ENCODE data around the gene SLC13A5.
"Not testable (repeated sequence)": the region's sequence is repeated elsewhere in the genome, so short reads cannot be mapped to it uniquely, and the experiment has no call there.

Gene SLC13A5

DNA sequence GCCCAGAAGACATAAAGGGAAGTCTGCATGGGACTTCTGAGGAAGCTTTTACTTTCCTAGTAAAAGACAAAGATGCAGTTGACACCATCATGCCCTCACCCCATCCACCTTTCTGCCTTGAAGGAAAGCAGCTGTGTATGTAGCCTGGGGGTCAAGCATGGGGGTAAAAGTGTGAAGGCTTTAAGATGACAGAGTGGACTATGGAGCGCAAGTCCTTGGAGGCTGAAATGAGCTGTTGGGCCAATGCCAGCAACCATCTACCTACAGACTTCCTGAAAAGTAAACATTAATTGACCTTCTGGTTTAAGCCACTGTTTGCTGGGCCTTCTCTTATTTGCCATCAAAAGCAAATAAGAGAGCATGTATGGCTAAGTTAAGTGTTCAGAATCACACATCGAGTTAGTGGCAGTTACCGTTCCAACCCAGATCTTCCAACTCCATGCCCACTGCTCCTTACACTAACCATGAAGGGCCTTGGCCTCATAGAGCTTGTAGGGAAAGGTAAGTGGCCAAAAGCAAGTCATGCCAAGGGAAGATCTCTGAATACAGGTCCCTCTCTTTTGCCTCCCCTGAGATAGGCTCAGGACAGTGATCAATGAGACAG is 30.0 kb downstream of the SLC13A5 start:
- no peak for DNase-seq

DNA sequence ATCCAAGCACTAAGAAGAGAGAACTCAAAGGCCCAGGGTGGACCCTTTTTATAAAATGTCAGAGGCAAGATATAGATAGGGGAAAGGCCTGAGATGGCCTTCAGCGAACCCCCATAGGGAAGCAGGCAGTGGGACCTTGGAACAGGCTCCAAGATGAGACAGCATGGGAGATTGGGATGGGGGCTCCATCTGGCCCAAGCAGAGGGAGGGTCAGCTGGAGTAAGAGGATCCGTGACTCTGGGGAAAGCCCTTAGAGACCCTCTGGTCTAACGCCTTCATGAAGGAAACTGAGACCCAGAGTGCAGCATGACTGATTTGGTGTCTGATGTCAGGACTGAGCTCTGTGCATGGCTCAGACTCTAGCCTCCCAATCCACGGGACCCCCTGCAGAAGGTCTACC is 30.8 kb downstream of the SLC13A5 start:
- no peak for DNase-seq

DNA sequence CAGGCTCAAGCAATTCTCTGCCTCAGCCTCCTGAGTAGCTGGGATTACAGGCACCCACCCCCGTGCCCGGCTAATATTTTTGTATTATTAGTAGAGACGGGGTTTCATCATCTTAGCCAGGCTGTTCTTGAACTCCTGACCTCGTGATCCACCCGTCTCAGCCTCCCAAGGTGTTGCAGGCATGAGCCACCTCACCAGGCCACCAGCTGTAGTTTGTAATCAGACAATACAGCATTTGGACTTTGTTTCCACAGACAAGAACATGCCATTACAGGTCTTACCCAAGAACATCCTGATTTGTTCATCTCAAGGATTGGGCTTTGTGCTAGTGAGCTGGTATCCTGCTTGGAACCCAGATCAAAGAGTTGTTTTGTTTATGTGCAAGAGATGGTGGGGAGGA is 31.5 kb downstream of the SLC13A5 start:
- DNase-seq = no peak

DNA sequence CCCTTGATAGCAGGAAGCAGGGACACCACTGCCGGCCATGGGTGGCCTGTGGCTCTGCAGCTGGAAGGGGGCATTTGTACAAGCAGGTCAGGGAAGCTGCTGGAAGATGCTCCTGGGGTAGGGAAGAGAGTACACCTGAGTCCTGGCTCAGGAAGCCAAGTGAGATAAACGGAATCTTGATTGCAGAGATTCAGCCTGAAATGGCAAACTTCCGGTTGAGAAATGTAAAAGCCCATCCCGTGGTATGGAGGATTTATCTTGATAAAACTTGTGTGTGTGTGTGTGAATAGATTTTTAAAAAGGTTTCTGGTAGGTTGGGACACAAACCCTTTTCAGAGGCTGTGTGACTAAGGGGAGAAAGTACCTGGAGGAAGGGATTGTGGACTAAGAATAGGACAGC is 32.0 kb downstream of the SLC13A5 start:
- no peak for DNase-seq

DNA sequence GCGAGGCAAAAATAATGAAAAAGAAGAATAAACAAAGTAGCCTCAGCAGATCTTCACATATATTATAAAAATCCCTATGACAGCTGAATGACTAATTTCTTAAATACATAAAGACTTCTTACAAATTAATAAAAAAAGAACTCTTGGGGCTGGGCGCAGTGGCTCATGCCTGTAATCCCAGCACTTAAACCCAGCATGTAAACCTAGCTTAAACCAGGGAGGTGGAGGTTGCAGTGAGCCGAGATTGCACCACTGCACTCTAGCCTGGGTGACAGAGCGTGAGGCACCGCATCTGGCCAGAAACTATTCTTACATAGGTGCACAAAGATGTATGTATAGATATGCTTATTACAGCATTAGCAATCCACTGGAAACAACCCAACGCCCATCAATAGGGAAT is 33.9 kb downstream of the SLC13A5 start:
- no peak for DNase-seq

- no peak for DNase-seq
Measured at GRCh38 chr17:6677946-6678345, 35.2 kb downstream of the SLC13A5 start.

GRCh38 chr17:6677158-6677831 is 35.9 kb downstream of the SLC13A5 start:
- DNase-seq = no peak

DNA sequence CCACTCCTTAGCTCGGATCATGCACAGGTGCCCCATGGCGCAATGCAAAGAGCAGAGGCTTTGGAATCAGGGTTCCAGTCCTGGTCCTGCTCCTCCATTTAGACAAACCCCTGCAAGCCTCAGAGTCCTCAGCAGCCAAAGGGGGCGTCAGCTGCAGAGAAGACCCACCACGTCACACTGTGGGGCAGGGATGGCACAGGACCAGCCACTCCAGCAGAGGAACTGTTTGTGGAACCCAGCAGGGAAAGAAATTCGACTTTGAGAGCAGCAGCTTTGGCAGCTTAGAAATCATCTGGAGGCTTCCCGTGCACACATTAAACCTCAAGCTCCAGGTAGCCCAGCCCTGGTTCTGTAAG is 36.4 kb downstream of the SLC13A5 start:
- DNase-seq = no peak

GRCh38 chr17:6675201-6675825 is 37.9 kb downstream of the SLC13A5 start:
- DNase-seq = no peak

DNA sequence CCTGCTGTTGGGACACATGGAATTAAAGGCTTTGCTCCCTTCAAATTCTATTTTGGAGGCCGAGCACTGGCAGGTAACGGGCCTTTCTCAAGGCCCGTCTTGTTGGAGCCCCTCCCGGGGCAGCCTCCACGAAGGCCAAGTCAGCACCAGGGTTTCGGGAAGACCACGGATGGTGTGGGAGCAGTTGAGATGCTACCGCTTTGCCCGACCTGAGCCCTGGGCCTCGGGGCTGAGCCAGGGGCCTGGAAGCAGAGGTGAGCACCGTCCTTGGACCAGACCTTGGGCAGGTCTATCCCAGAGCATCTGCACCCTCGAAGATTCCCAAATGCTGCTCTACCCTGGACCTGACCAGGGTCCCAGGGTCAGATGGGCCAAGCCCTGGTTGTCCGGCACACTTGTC is 38.6 kb downstream of the SLC13A5 start:
- no peak for DNase-seq

DNA sequence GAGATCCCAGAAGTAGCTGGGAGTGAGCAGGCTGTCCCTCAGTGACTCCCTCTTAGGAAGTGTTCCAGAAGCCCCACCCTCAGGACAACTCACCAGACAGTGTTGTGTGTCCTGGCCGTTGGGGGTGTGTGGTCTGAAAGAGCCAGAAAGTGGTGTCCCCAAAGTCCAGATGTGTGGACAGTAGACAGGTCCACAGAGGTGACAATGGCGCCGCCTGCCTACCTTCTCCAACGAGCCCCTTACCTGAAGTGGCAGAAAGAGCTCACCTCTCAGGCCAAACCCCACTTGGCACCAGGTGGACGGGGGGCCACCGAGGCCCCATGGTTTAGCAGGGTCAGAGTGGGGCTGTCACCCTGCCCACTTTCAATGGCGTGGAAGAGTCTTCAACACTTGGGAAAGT is 41.7 kb downstream of the SLC13A5 start:
- no peak for DNase-seq

GRCh38 chr17:6670999-6671398 is 42.2 kb downstream of the SLC13A5 start:
- no peak for DNase-seq

GRCh38 chr17:6670571-6670970 is 42.6 kb downstream of the SLC13A5 start:
- no peak for DNase-seq

- no peak for DNase-seq
Measured at GRCh38 chr17:6669479-6670212, 43.5 kb downstream of the SLC13A5 start.

- DNase-seq = no peak
Measured at GRCh38 chr17:6668727-6669425, 44.3 kb downstream of the SLC13A5 start.

DNA sequence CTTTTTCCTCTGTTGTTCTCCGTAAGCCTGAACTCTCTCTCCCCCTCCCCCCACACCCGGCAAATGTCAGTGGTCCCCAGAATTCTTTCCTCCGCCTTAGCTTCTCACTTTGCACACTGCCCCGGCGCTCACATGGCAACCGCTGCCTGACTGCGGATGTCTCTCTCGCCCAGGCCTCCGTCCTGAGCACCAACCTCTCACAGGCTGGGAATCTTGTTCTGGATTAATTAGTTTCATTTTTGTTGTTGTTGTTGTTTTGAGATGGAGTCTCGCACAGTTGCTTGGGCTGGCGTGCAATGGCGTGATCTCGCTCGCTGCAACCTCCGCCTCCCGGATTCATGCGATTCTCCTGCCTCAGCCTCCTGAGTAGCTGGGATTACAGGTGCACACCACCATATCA is 45.0 kb downstream of the SLC13A5 start:
- no peak for DNase-seq

GRCh38 chr17:6667516-6667915 is 45.7 kb downstream of the SLC13A5 start:
- no peak for DNase-seq

GRCh38 chr17:6666557-6666956 is 46.6 kb downstream of the SLC13A5 start:
- DNase-seq = no peak

DNA sequence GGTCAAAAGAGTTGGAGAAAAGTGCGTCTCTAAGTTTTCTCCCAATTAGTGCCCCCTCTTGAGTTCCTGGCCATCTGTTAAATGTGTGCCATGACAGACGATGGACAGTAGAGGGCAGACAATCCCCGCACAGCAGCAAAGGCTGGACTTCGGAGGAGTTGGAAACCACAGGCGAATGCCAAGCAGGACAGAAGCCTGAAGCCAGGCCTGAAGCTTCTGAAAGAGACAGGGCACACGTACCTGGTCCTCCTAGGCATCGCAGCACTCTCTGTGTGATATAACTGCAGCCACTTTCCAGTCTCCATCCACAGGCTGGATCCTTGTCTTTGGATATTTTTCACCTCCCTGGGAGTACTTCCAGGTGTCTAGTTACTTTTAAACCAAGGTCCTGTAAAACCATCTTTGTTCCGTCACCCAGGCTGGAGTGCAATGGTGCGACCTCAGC is 47.1 kb downstream of the SLC13A5 start:
- DNase-seq = peak; percentile 14

GRCh38 chr17:6663200-6663599 is 50.0 kb downstream of the SLC13A5 start:
- not testable (repeated sequence) for DNase-seq

- DNase-seq = no peak
Measured at GRCh38 chr17:6661464-6661848, 51.7 kb downstream of the SLC13A5 start.

GRCh38 chr17:6660805-6661463 is 52.2 kb downstream of the SLC13A5 start:
- no peak for DNase-seq

DNA sequence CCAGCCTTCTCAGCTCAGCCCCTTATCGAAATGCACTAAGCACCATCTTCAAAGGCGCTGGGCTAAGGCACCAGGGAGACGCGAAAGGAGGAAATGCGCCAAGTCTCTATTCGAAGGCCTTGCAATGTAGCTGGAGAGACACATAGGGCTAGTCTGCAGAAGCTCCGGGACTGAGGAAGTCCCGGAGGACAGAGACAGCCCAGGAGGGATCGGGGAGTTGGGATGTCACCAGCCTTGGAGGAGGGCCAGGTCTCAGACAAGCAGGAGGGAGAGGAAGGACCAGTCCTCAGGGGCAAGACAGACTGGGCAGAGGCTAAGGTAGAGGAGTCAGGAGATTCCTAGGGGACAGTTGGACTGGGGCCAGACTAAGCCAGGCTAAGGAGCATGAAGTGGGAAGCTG is 53.1 kb downstream of the SLC13A5 start:
- no peak for DNase-seq

Data from NCI-H1048 (cell line).